ENCODE measurements around the gene RIMOC1. TPM values are rescaled to one million over a fixed set of nuclear protein-coding genes. Genes with fewer than 3 reads are reported as not detected.
A peak's percentile ranks its signal among the peaks of the same experiment; 100 is the strongest.

Gene RIMOC1
- total and polyA plus RNA-seq, 2 donors (not counting 1 experiment from before 2014, with no cell fraction given): 5.3 to 33.1 TPM

- Histone ChIP-seq H3K9ac (ENCODE audit: low read length) (no peak overlapping the region), H3K79me2 (ENCODE audit: control insufficient read depth, insufficient read depth, low read length) (peaks cover 9% of the 10 kb centered on the region), H3K9me3 (ENCODE audit: control extremely low read depth in 1 of 3, control insufficient read depth in 2 of 3, insufficient read depth in 1 of 3, low read length in 2 of 3) (no peaks in the 10 kb centered on the region), H3K4me3 (ENCODE audit: control extremely low read depth in 1 of 5, extremely low read depth in 1 of 5, insufficient read depth in 1 of 5, low read depth in 2 of 5, low read length in 4 of 5) (no peak overlapping the region), H2AFZ (ENCODE audit: insufficient read depth, low read depth, low read length, poor library complexity, severe bottlenecking) (no peak overlapping the region), H3K27ac (ENCODE audit: low read length in 2 of 2) (no peak overlapping the region), H3K27me3 (replicated peaks in 1 of 4; ENCODE audit: control extremely low read depth in 1 of 4, control insufficient read depth in 3 of 4, insufficient read depth in 4 of 4, low read length in 3 of 4) (no peaks in the 10 kb centered on the region), H3K4me2 (replicated peaks; ENCODE audit: low read depth, low read length, poor library complexity, severe bottlenecking) (no peak overlapping the region), H3K4me1 (ENCODE audit: control insufficient read depth in 2 of 2, insufficient read depth in 2 of 2, low read length in 2 of 2) (no peaks in the 10 kb centered on the region), H4K20me1 (ENCODE audit: control insufficient read depth, insufficient read depth, low read length, poor library complexity, severe bottlenecking) (peaks cover 6% of the 10 kb centered on the region), H3K36me3 (replicated peaks in 1 of 2; ENCODE audit: control extremely low read depth in 1 of 2, control insufficient read depth in 1 of 2, extremely low read depth in 1 of 2, insufficient read depth in 2 of 2, low read length in 1 of 2) (peaks cover 4 to 62% of the 10 kb centered on the region in 2 experiments)
- no peak overlapping the region for H3K4me3 Mint-ChIP-seq
- H3K4me1 Mint-ChIP-seq: no peaks in the 10 kb centered on the region
- TF ChIP-seq EZH2 (IDR thresholded peaks at IDR 0.05; ENCODE audit: borderline replicate concordance, insufficient read depth, low read depth, low read length, poor library complexity, severe bottlenecking) (no peak), CTCF (IDR thresholded peaks at IDR 0.05) (peak; percentile 91)
- peak; percentile 81 for DNase-seq
- no peak overlapping the region for H3K27ac Mint-ChIP-seq
- intact Hi-C loops (cut with micrococcal nuclease): loop anchor here (1.0 to 2.0 kb wide), 6 partner anchors 68 to 910 kb away; partner anchors contain the start of gene FBXO4
- ChIA-PET POLR2A (no interaction called here), CTCF (interaction anchor here (0.5 to 8.8 kb wide), 35 partner anchors 9 to 1052 kb away, joined by 3 to 316 read pairs (median 4); partner anchors contain the start of genes FBXO4 and RIMOC1)
- no peaks in the 10 kb centered on the region for H3K27me3 Mint-ChIP-seq
- ATAC-seq (ENCODE audit: low read depth): peak; percentile 81
- no peaks in the 10 kb centered on the region for H3K9me3 Mint-ChIP-seq (ENCODE audit: insufficient read depth)
- WGBS (ENCODE audit: insufficient coverage): 58% methylated on average over 5 of the region's 5 CpGs
Measured at GRCh38 chr5:41856644-41857491, 47.3 kb upstream of the RIMOC1 start.

- Mint-ChIP-seq H3K4me3 (no peak overlapping the region), H3K9me3 (ENCODE audit: insufficient read depth) (no peaks in the 10 kb centered on the region), H3K27me3 (no peaks in the 10 kb centered on the region), H3K4me1 (no peaks in the 10 kb centered on the region), H3K27ac (no peak overlapping the region)
- peaks cover 3 to 55% of the 10 kb centered on the region in 2 experiments for H3K36me3 ChIP-seq (replicated peaks in 1 of 2; ENCODE audit: control extremely low read depth in 1 of 2, control insufficient read depth in 1 of 2, extremely low read depth in 1 of 2, insufficient read depth in 2 of 2, low read length in 1 of 2)
- TF ChIP-seq EZH2 (IDR thresholded peaks at IDR 0.05; ENCODE audit: borderline replicate concordance, insufficient read depth, low read depth, low read length, poor library complexity, severe bottlenecking): no peak
- no peak for TF ChIP-seq CTCF (IDR thresholded peaks at IDR 0.05)
- H3K27me3 ChIP-seq (replicated peaks in 1 of 4; ENCODE audit: control extremely low read depth in 1 of 4, control insufficient read depth in 3 of 4, insufficient read depth in 4 of 4, low read length in 3 of 4): no peaks in the 10 kb centered on the region
- intact Hi-C loops (cut with micrococcal nuclease): loop anchor here (2.0 kb wide), 3 partner anchors 67 to 909 kb away; partner anchors contain the start of gene FBXO4
- H4K20me1 ChIP-seq (ENCODE audit: control insufficient read depth, insufficient read depth, low read length, poor library complexity, severe bottlenecking): peaks cover 6% of the 10 kb centered on the region
- no peak overlapping the region for H3K9ac ChIP-seq (ENCODE audit: low read length)
- no peak for DNase-seq
- H3K4me1 ChIP-seq (ENCODE audit: control insufficient read depth in 2 of 2, insufficient read depth in 2 of 2, low read length in 2 of 2): no peaks in the 10 kb centered on the region
- WGBS (ENCODE audit: insufficient coverage): no CpG with 5 or more reads among the region's 1 CpG
- ATAC-seq (ENCODE audit: low read depth): no peak
- CTCF ChIA-PET: interaction anchor here (0.6 to 8.8 kb wide), 11 partner anchors 11 to 1051 kb away, joined by 3 to 316 read pairs (median 4); partner anchors contain the start of gene RIMOC1
- H3K4me2 ChIP-seq (replicated peaks; ENCODE audit: low read depth, low read length, poor library complexity, severe bottlenecking): no peak overlapping the region
- no peak overlapping the region for H2AFZ ChIP-seq (ENCODE audit: insufficient read depth, low read depth, low read length, poor library complexity, severe bottlenecking)
- no peak overlapping the region for H3K4me3 ChIP-seq (ENCODE audit: control extremely low read depth in 1 of 5, extremely low read depth in 1 of 5, insufficient read depth in 1 of 5, low read depth in 2 of 5, low read length in 4 of 5)
- peaks cover 9% of the 10 kb centered on the region for H3K79me2 ChIP-seq (ENCODE audit: control insufficient read depth, insufficient read depth, low read length)
- no peak overlapping the region for H3K27ac ChIP-seq (ENCODE audit: low read length in 2 of 2)
- H3K9me3 ChIP-seq (ENCODE audit: control extremely low read depth in 1 of 3, control insufficient read depth in 2 of 3, insufficient read depth in 1 of 3, low read length in 2 of 3): no peaks in the 10 kb centered on the region
- POLR2A ChIA-PET: no interaction called here
Measured at GRCh38 chr5:41857989-41858388, 46.2 kb upstream of the RIMOC1 start.

Measured in B cell (primary cell).